ENCODE measurements around the gene FSHB.
"Not testable (repeated sequence)": the region's sequence is repeated elsewhere in the genome, so short reads cannot be mapped to it uniquely, and the experiment has no call there.

FSHB gene

GRCh38 chr11:30244265-30244664 is 13.5 kb downstream of the FSHB start:
- no peaks in the 10 kb centered on the region; the same call in 1 of the 2 replicates for H3K36me3 ChIP-seq (ENCODE audit: insufficient read depth, low read length)
- no peaks in the 10 kb centered on the region for H3K9me3 ChIP-seq (ENCODE audit: control insufficient read depth, insufficient read depth, low read length)
- no peaks in the 10 kb centered on the region for H3K4me1 ChIP-seq (ENCODE audit: insufficient read depth, low read length)
- no peak overlapping the region for H3K9ac ChIP-seq (ENCODE audit: low read depth, low read length)

DNA sequence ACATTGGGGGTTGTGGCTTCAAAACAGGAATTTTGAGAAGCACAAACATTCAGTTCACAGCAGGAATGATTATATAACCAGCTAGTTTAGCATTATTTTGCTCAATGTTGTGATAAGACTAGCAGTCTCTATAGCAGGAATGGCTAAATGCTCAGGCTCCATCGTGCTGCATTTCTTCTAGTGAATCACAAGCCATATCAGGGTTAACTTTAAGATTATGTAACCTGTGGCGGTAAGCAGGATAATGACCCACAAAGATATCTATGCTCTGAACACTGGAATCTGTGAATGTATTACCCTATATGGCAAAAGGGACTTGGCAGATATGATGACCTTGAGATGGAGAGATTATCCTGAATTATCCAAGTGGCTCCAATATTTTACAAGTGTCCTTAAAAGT is 14.8 kb downstream of the FSHB start:
- H3K4me1 ChIP-seq (ENCODE audit: insufficient read depth, low read length), result no peaks in the 10 kb centered on the region
- no peaks in the 10 kb centered on the region for H3K9me3 ChIP-seq (ENCODE audit: control insufficient read depth, insufficient read depth, low read length)
- no peaks in the 10 kb centered on the region; the same call in 1 of the 2 replicates for H3K36me3 ChIP-seq (ENCODE audit: insufficient read depth, low read length)
- no peak overlapping the region for H3K9ac ChIP-seq (ENCODE audit: low read depth, low read length)

DNA sequence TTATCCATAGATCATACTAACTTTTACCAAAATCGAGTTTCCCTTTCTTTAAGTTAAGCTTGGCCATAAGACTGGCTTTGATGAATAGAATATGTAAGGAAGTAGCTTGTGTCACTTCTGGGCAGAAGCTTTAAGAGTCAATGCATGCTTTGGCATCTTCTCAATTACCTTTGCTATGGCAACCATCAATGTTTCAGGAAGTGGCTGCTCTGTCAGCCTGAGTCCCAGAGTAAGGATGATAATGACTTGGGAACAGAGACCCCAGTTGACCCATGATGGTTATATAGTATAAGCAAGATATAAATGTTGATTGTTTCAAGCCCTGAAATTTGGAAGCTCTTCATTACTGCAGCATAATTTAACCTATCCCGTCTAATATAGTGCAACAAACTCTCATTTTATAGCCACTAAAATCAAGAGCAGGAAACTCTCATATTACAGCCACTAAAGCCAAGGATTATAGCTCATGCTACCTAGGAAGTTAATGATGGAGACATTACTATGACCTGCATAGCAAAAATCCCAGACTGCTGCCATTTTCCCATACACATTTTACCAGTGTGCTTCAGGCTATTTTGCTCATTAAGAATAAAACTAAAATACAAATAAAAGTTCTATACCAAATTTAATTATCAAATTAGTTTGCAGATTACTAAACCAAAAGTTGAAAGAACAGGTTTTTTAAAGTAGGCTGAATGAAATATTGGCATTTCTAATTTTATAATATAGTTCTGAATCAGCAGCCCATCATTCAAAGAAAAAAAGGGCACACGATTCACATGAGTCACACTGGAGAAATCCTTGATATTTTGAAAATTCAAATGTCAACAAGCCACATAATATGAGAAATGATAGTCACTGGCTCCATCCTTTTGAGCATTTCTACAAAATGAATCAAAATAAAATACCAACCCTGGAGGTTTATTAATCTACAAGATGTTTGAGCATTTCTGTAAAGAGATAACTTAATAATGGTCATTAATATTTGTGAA is 23.8 kb downstream of the FSHB start:
- H3K36me3 ChIP-seq (ENCODE audit: insufficient read depth, low read length), result no peaks in the 10 kb centered on the region
- H3K9me3 ChIP-seq (ENCODE audit: control insufficient read depth, insufficient read depth, low read length), result no peaks in the 10 kb centered on the region
- H3K4me1 ChIP-seq (ENCODE audit: insufficient read depth, low read length), result no peaks in the 10 kb centered on the region
- no peak overlapping the region for H3K9ac ChIP-seq (ENCODE audit: low read depth, low read length)

GRCh38 chr11:30255637-30256036 is 24.8 kb downstream of the FSHB start:
- no peaks in the 10 kb centered on the region for H3K4me1 ChIP-seq (ENCODE audit: insufficient read depth, low read length)
- no peaks in the 10 kb centered on the region for H3K9me3 ChIP-seq (ENCODE audit: control insufficient read depth, insufficient read depth, low read length)
- H3K36me3 ChIP-seq (ENCODE audit: insufficient read depth, low read length), result no peaks in the 10 kb centered on the region
- H3K9ac ChIP-seq (ENCODE audit: low read depth, low read length), result no peak overlapping the region

DNA sequence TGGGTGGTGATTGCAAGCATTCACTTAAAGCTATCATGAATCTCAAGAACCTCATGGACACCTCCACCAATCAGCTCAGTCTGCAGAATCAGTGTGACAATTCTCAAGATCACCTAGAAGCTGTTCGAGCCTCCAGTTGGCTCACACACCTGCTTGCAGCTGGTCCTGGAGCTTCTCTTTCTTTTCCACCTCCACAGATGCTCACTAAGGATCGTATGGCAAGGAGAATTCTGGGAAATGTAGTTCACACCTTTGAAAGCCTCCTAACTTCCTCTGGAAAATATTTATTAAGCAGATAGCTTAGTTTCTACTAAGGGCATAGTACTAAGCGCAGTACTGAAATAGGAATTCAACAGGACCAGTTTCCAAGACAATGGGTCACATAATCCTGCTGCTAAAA is 26.2 kb downstream of the FSHB start:
- no peaks in the 10 kb centered on the region for H3K9me3 ChIP-seq (ENCODE audit: control insufficient read depth, insufficient read depth, low read length)
- H3K4me1 ChIP-seq (ENCODE audit: insufficient read depth, low read length), result no peaks in the 10 kb centered on the region
- H3K9ac ChIP-seq (ENCODE audit: low read depth, low read length), result no peak overlapping the region
- H3K36me3 ChIP-seq (ENCODE audit: insufficient read depth, low read length), result no peaks in the 10 kb centered on the region

DNA sequence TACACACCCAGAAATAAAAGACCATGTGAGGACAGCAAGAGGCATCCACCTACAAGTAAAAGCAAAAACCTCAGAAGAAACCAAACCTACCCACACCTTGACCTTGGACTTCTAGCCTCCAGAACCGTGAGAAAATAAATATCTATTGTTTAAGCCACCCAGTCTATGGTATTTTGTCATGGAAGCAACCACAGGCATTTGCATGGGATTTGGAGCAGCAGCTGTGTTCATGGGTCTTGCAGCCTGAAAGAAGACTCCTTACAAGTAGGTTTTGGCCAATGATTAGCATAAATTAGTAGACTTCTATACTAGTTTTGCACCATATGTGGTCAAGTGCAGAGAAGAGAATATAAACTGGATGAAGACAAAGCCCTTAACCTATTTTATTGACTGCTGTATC is 27.9 kb downstream of the FSHB start:
- Histone ChIP-seq H3K36me3 (ENCODE audit: insufficient read depth, low read length) (no peaks in the 10 kb centered on the region), H3K9ac (ENCODE audit: low read depth, low read length) (no peak overlapping the region), H3K9me3 (ENCODE audit: control insufficient read depth, insufficient read depth, low read length) (no peaks in the 10 kb centered on the region), H3K4me1 (ENCODE audit: insufficient read depth, low read length) (no peaks in the 10 kb centered on the region)

GRCh38 chr11:30260813-30261212 is 30.0 kb downstream of the FSHB start:
- Histone ChIP-seq H3K36me3 (ENCODE audit: insufficient read depth, low read length) (no peaks in the 10 kb centered on the region), H3K9ac (ENCODE audit: low read depth, low read length) (no peak overlapping the region), H3K9me3 (ENCODE audit: control insufficient read depth, insufficient read depth, low read length) (no peaks in the 10 kb centered on the region), H3K4me1 (ENCODE audit: insufficient read depth, low read length) (no peaks in the 10 kb centered on the region)

GRCh38 chr11:30261821-30262220 is 31.0 kb downstream of the FSHB start:
- no peaks in the 10 kb centered on the region for H3K36me3 ChIP-seq (ENCODE audit: insufficient read depth, low read length)
- no peaks in the 10 kb centered on the region for H3K4me1 ChIP-seq (ENCODE audit: insufficient read depth, low read length)
- H3K9me3 ChIP-seq (ENCODE audit: control insufficient read depth, insufficient read depth, low read length), result no peaks in the 10 kb centered on the region
- no peak overlapping the region for H3K9ac ChIP-seq (ENCODE audit: low read depth, low read length)

DNA sequence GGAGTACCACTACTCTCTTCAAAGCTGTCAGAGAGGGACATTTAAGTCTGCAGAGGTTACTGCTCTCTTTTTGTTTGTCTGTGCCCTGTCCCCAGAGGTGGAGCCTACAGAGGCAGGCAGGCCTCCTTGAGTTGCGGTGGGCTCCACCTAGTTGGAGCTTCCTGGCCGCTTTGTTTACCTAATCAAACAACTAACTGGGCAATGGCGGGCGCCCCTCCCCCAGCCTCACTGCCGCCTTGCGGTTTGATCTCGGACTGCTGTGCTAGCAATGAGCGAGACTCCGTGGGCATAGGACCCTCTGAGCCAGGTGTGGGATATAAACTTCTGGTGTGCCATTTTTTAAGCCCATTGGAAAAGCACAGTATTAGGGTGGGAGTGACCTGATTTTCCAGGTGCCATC is 37.8 kb downstream of the FSHB start:
- not testable (repeated sequence) for H3K9me3 ChIP-seq (ENCODE audit: control insufficient read depth, insufficient read depth, low read length); H3K9ac ChIP-seq (ENCODE audit: low read depth, low read length); H3K4me1 ChIP-seq (ENCODE audit: insufficient read depth, low read length); H3K36me3 ChIP-seq (ENCODE audit: insufficient read depth, low read length)

- no peaks in the 10 kb centered on the region for H3K9me3 ChIP-seq (ENCODE audit: control insufficient read depth, insufficient read depth, low read length)
- no peaks in the 10 kb centered on the region for H3K36me3 ChIP-seq (ENCODE audit: insufficient read depth, low read length)
- no peak overlapping the region for H3K9ac ChIP-seq (ENCODE audit: low read depth, low read length)
- H3K4me1 ChIP-seq (ENCODE audit: insufficient read depth, low read length), result no peaks in the 10 kb centered on the region
Measured at GRCh38 chr11:30270671-30271070, 39.9 kb downstream of the FSHB start.

DNA sequence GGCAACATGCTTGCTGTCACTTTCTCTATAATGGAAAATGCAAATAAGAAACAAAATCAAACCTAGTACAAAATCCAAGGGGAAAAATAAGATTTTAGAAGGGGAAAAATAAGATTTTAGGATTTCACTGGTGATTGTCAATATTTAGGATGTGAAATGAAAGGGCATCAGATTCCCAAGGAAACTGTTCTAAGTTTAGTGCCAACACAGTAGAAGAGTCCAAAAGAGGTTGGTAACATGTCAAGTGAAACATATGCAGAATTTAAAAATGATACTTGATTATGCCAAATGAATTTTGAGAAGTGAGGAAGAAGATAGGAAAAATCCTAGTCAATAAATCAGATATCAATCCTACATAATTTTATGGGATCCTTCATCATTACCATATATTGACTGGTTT is 46.4 kb downstream of the FSHB start:
- no peak overlapping the region for H3K9ac ChIP-seq (ENCODE audit: low read depth, low read length)

DNA sequence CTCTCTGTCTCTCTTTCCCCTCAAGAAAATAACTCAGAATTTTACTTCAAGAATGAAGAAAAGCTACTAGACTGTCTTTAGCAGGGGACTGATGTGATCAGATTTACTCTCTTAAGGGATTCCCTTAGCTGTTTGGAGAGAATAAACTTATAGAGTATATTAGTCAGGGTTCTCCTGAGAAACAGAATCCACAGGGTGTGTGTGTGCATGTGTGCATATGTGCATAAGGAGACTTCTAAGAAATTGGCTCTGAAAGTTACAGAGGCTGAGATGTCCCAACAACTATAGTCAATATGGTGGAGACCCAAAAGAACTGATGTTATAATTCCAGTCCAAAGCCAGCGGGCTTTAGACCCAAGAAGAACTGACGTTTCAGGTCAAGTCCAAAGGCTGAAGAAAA is 49.0 kb downstream of the FSHB start:
- no peaks in the 10 kb centered on the region for H3K4me1 ChIP-seq (ENCODE audit: insufficient read depth, low read length)
- no peaks in the 10 kb centered on the region for H3K36me3 ChIP-seq (ENCODE audit: insufficient read depth, low read length)
- H3K9me3 ChIP-seq (ENCODE audit: control insufficient read depth, insufficient read depth, low read length), result no peaks in the 10 kb centered on the region
- no peak overlapping the region for H3K9ac ChIP-seq (ENCODE audit: low read depth, low read length)

More for the DNA sequence above, 46.4 kb downstream of the FSHB start:
- no peaks in the 10 kb centered on the region for H3K9me3 ChIP-seq (ENCODE audit: control insufficient read depth, insufficient read depth, low read length)
- no peaks in the 10 kb centered on the region for H3K36me3 ChIP-seq (ENCODE audit: insufficient read depth, low read length)
- no peaks in the 10 kb centered on the region for H3K4me1 ChIP-seq (ENCODE audit: insufficient read depth, low read length)

GRCh38 chr11:30281476-30282288 is 50.9 kb downstream of the FSHB start:
- H3K9me3 ChIP-seq (ENCODE audit: control insufficient read depth, insufficient read depth, low read length), result no peaks in the 10 kb centered on the region
- H3K9ac ChIP-seq (ENCODE audit: low read depth, low read length), result no peak overlapping the region
- H3K36me3 ChIP-seq (ENCODE audit: insufficient read depth, low read length), result no peaks in the 10 kb centered on the region
- no peaks in the 10 kb centered on the region for H3K4me1 ChIP-seq (ENCODE audit: insufficient read depth, low read length)

- H3K9me3 ChIP-seq (ENCODE audit: control insufficient read depth, insufficient read depth, low read length), result no peaks in the 10 kb centered on the region
- no peaks in the 10 kb centered on the region for H3K36me3 ChIP-seq (ENCODE audit: insufficient read depth, low read length)
- no peaks in the 10 kb centered on the region for H3K4me1 ChIP-seq (ENCODE audit: insufficient read depth, low read length)
- no peak overlapping the region for H3K9ac ChIP-seq (ENCODE audit: low read depth, low read length)
Measured at GRCh38 chr11:30282289-30282631, 51.4 kb downstream of the FSHB start.
